ENCODE measurements around the gene UXS1. TPM values are rescaled to one million over a fixed set of nuclear protein-coding genes. Genes with fewer than 3 reads are reported as not detected.
"Not testable (repeated sequence)": the region's sequence is repeated elsewhere in the genome, so short reads cannot be mapped to it uniquely, and the experiment has no call there.

Gene UXS1
- total RNA-seq: 10 to 100 TPM; 47.4 to 47.8 TPM

DNA sequence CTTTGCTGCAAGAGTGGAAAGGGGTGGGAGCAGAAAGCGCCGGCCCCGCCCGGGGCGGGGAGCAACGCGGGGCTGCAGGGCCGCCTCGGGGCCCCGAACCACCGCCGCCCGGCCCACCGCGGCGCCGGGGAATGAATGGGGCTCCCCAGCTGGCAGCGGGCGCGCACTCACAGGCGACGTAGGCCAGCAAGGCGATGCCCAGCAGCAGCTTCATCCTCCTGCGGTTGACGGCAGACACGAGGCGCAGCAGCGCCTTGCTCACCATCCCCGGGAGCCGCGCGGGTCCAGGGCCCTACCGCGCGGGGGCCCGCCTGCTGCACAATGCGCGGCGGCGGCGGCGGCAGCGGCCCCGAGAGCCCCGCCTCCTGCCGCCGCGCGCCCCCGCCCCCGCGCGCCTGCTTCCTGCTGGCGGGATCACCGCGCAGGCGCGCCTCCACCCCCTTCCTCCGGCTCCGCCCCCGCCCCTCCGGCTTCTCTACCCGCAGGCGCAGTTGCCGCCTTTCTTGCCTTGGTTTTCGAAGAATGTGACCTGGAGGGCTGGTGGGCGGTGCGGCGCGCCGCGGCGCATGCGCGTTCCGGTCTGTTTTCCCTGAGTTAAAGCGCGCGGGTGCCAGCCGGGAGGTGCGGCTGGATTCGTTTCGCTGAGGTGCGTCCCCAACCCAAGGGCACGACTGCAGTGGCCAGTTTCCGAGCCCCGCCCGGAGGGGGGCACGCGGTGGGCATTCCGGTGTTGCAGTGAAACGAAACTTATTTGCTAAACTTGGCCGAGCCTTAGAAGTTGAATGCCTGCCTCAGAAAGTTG lies at the start of gene UXS1:
Gene UXS1, minus strand, starts transcription at position 325 of the 802 bp plus-strand sequence. Its CDS starts 60 bp downstream, at position 265.
- Mint-ChIP-seq H3K4me1 (ENCODE audit: low read depth) (peaks cover 41% of the 10 kb centered on the region), H3K36me3 (ENCODE audit: low read depth) (peaks cover 23% of the 10 kb centered on the region), H3K4me3 (peak within 1 kb of the TSS; percentile 85), H3K27ac (peak within 1 kb of the TSS; percentile 87), H3K9me3 (no peaks in the 10 kb centered on the region), H3K27me3 (no peaks in the 10 kb centered on the region)
- ATAC-seq: peak; percentile 78
- intact Hi-C loops (cut with micrococcal nuclease): loop anchor here (2.0 to 5.0 kb wide), 2 partner anchors 33 to 92 kb away; no protein-coding TSS in a partner anchor
- peak; percentile 98 for DNase-seq
- ChIA-PET POLR2A (interaction anchor here (0.5 to 2.5 kb wide), 9 partner anchors 21 to 66 kb away, joined by 3 to 25 read pairs (median 4); no protein-coding TSS in a partner anchor), CTCF (interaction anchor here (1.1 kb wide), 1 partner anchor 346 kb away, joined by 3 read pairs; no protein-coding TSS in a partner anchor)
- TF ChIP-seq, protein P1, sequence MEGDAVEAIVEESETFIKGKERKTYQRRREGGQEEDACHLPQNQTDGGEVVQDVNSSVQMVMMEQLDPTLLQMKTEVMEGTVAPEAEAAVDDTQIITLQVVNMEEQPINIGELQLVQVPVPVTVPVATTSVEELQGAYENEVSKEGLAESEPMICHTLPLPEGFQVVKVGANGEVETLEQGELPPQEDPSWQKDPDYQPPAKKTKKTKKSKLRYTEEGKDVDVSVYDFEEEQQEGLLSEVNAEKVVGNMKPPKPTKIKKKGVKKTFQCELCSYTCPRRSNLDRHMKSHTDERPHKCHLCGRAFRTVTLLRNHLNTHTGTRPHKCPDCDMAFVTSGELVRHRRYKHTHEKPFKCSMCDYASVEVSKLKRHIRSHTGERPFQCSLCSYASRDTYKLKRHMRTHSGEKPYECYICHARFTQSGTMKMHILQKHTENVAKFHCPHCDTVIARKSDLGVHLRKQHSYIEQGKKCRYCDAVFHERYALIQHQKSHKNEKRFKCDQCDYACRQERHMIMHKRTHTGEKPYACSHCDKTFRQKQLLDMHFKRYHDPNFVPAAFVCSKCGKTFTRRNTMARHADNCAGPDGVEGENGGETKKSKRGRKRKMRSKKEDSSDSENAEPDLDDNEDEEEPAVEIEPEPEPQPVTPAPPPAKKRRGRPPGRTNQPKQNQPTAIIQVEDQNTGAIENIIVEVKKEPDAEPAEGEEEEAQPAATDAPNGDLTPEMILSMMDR (IDR thresholded peaks at IDR 0.05): no peak

DNA sequence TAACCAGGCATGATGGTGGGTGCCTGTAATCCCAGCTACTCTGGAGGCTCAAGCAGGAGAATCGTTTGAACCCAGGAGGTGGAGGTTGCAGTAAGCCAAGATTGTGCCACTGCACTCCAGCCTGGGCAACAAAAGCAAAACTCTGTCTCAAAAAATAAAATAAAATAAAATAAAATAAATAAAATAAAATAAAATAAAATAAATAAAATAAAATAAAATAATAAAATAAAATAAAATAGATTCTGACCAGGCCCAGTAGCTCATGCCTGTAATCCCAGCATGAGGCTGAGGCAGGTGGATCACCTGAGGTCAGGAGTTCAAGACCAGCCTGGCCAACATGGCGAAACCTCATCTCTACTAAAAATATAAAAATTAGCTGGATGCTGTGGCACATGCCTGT lies 45.4 kb upstream of the UXS1 start:
- DNase-seq; H3K27me3 Mint-ChIP-seq; H3K4me1 Mint-ChIP-seq (ENCODE audit: low read depth); H3K4me3 Mint-ChIP-seq; ATAC-seq; CTCF ChIA-PET; intact Hi-C loops (cut with micrococcal nuclease); H3K27ac Mint-ChIP-seq; H3K36me3 Mint-ChIP-seq (ENCODE audit: low read depth); POLR2A ChIA-PET: not testable (repeated sequence)
- peaks cover 21% of the 10 kb centered on the region for H3K9me3 Mint-ChIP-seq

DNA sequence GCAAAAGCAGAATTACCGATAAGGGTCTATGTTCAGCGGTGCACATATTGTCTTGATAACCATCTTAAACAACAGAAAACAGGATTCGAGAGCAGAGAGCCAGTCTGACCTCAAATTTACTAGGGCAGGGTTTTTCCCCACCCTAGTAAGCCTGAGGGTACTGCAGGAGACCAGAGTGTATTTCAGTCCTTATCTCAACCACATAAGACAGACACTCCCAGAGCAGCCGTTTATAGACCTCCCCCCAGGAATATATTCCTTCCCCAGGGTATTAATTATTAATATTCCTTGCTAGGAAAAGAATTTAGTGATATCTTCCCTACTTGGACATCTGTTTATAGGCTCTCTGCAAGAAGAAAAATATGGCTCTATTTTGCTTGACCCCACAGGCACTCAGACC lies 41.3 kb upstream of the UXS1 start:
- H3K4me1 Mint-ChIP-seq (ENCODE audit: low read depth); ATAC-seq; POLR2A ChIA-PET; H3K36me3 Mint-ChIP-seq (ENCODE audit: low read depth); DNase-seq; H3K27me3 Mint-ChIP-seq; intact Hi-C loops (cut with micrococcal nuclease); CTCF ChIA-PET; H3K27ac Mint-ChIP-seq; H3K4me3 Mint-ChIP-seq: not testable (repeated sequence)
- peaks cover 21% of the 10 kb centered on the region for H3K9me3 Mint-ChIP-seq

DNA sequence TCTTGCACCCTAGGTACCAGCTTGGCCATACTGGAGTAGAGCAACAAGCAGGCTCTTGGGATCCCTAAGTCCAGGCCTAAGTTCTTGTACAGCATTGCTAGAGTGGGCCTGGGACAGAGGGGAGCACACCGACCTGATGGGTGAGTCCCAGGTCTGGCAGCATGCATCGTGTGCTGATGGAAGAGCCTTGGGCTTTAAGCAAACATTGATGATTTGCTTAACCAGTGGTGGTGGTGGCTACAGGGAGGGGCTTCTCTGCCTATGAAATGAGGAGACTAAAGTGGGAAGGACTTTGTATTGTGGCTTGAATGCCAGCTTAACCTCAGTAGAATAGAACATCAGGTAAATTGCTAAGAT lies 39.2 kb upstream of the UXS1 start:
- Mint-ChIP-seq H3K36me3 (ENCODE audit: low read depth) (peaks cover 4% of the 10 kb centered on the region), H3K4me1 (ENCODE audit: low read depth) (no peaks in the 10 kb centered on the region), H3K9me3 (peaks cover 21% of the 10 kb centered on the region), H3K27ac (no peak overlapping the region), H3K27me3 (no peaks in the 10 kb centered on the region), H3K4me3 (no peak overlapping the region)
- ChIA-PET CTCF (no interaction called here), POLR2A (interaction anchor here (1.5 kb wide), 1 partner anchor 74 kb away, joined by 3 read pairs; no protein-coding TSS in a partner anchor)
- DNase-seq: no peak
- TF ChIP-seq, protein P1 (IDR thresholded peaks at IDR 0.05): no peak
- no peak for ATAC-seq
- intact Hi-C loops (cut with micrococcal nuclease): no loop called here

DNA sequence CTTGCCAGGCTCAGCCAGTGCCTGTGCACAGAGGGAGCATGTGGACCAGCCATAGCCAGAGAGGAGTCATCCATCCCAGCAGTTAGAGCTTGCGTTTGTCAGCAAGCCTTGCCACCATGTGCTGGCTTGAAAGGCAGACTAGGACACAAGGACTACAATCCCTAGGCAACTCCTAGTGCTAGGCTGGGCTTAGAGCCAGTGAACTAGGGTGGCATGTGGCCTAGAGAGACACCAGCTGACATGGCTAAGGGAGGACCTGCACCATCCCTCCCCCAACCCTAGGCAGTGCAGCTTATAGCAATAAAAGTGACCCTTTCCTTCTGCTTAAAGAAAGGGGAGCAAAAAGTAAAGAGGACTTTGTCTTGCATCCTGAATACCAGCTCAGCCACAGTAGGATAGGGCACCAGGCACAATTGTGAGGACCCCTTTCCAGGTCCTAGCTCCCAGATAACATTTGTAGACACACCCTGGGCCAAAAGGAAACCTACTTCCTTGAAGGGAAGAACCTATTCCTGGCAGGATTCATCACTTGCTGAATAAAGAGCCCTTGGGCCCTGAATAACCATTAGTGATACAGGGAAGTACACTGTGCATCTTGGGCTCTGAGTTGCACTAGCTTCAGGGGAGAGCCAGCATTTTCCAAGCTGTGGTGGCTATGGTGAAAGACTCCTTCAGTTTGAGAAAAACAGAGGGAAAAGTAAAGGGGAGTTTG lies 38.7 kb upstream of the UXS1 start:
- TF ChIP-seq, protein P1 (IDR thresholded peaks at IDR 0.05): no peak
- H3K4me1 Mint-ChIP-seq (ENCODE audit: low read depth): no peaks in the 10 kb centered on the region
- no peaks in the 10 kb centered on the region for H3K27me3 Mint-ChIP-seq
- DNase-seq (no peak), ATAC-seq (no peak)
- ChIA-PET CTCF (no interaction called here), POLR2A (no interaction called here)
- no peak overlapping the region for H3K4me3 Mint-ChIP-seq
- peaks cover 4% of the 10 kb centered on the region for H3K36me3 Mint-ChIP-seq (ENCODE audit: low read depth)
- intact Hi-C loops (cut with micrococcal nuclease): no loop called here
- no peak overlapping the region for H3K27ac Mint-ChIP-seq
- H3K9me3 Mint-ChIP-seq: peaks cover 21% of the 10 kb centered on the region

DNA sequence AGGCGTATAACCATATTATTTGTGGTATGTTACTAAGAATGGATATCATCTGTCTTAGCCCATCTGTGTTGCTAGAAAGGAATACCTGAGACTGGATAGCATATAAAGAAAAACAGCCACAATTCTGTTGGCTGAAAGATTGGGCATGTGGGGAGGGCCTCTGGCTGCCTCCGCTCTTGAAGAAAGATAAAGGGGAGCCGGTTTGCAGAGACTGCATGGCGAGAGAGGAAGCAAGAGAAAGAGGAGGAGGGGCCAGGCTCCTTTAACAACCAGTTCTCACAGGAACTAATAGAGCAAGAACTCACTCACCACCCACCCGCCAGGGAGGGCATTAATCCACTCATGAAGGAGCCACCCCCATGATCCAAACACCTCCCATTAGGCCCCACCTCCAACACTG lies 29.2 kb upstream of the UXS1 start:
- H3K4me3 Mint-ChIP-seq: no peak overlapping the region
- no peaks in the 10 kb centered on the region for H3K36me3 Mint-ChIP-seq (ENCODE audit: low read depth)
- no peak for DNase-seq
- CTCF ChIA-PET: no interaction called here
- TF ChIP-seq, protein P1 (IDR thresholded peaks at IDR 0.05): no peak
- no peaks in the 10 kb centered on the region for H3K27me3 Mint-ChIP-seq
- H3K9me3 Mint-ChIP-seq: no peaks in the 10 kb centered on the region
- no peak overlapping the region for H3K27ac Mint-ChIP-seq
- POLR2A ChIA-PET: no interaction called here
- no peaks in the 10 kb centered on the region for H3K4me1 Mint-ChIP-seq (ENCODE audit: low read depth)
- ATAC-seq: no peak
- intact Hi-C loops (cut with micrococcal nuclease): no loop called here

DNA sequence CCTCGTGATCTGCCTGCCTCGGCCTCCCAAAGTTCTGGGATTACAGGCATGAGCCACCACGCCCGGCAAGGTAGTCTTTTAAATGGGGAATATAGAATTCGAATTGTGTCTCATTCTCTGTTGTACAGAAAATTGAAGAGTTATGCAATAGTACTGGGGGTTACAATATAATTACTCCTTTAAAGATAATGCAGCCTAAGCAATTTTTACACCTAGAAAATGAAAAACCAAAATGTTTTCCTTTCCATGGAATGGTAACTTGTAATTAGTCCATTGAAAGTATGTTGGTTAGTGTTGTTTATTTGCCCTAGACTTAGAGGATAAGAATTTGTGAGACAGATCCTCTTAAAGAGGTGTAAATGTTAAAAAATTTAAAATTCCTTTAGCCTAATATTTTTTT lies 28.0 kb upstream of the UXS1 start:
- H3K27ac Mint-ChIP-seq; H3K27me3 Mint-ChIP-seq; H3K36me3 Mint-ChIP-seq (ENCODE audit: low read depth); DNase-seq; POLR2A ChIA-PET; ATAC-seq; CTCF ChIA-PET; H3K9me3 Mint-ChIP-seq; H3K4me3 Mint-ChIP-seq; intact Hi-C loops (cut with micrococcal nuclease); H3K4me1 Mint-ChIP-seq (ENCODE audit: low read depth): not testable (repeated sequence)
